ENCODE data around the gene PACSIN2.

PACSIN2 gene

GRCh38 chr22:42855721-42856120, 159.2 kb downstream of the PACSIN2 start:
- DNase-seq: no peak

GRCh38 chr22:42855211-42855610, 159.7 kb downstream of the PACSIN2 start:
- no peak for DNase-seq

GRCh38 chr22:42848941-42849550, 165.9 kb downstream of the PACSIN2 start:
- DNase-seq: no peak

- no peak for DNase-seq
Observed at GRCh38 chr22:42847110-42847509, 167.8 kb downstream of the PACSIN2 start.

DNA sequence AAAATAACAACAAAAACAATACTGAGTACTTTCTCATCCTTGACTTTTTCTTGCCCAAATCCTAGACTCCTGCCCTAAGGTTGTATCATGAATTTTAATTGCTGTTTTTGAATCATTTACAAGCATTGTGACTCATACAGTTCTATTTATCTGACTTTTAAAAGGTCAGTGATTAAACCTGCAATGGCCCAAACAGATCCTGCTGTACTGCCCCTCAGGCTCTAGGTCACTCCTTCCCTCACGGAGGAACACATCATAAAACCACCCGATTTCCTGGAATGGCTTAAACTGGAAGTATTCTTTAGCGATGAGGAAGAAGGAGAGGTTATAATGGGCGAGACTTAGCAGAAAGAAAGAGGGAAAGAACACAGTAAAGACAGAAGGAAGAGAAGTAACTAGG, 170.2 kb downstream of the PACSIN2 start:
- DNase-seq: no peak

DNA sequence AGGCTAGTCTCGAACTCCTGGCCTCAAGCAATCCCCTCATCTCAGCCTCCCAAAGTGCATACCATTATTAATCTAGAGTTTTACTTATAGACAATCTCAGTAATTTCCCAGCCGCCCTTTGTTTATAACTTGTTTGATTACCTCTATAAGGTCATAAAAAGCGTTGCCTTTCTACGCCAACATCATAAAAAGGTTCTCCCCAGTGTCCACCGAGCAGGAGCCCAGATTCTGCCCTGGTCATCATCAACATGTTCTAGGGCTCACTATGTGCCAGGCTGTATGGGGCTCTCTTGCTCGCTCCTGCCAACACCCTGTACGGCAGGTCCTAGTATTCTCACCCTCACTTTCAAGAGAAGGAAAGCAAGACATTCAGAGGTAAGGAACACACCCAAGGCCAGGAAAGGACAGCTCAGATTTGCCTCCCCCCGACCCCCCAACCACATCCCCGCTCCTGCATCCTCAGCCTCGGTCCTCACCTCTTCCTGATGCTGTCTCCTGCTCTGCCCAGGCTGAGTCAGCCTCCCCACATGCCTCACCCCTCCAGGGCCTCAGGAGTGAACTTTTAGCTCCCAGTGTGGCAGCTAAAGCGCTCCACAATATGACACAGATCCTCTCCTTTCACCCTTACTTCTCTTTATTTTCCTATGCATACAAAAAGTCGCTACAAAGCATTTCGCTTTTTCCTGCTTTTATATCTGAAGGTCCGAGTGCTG, 172.1 kb downstream of the PACSIN2 start:
- no peak for DNase-seq

GRCh38 chr22:42841444-42841843, 173.5 kb downstream of the PACSIN2 start:
- DNase-seq: no peak

GRCh38 chr22:42837556-42837955, 177.4 kb downstream of the PACSIN2 start:
- no peak for DNase-seq

DNA sequence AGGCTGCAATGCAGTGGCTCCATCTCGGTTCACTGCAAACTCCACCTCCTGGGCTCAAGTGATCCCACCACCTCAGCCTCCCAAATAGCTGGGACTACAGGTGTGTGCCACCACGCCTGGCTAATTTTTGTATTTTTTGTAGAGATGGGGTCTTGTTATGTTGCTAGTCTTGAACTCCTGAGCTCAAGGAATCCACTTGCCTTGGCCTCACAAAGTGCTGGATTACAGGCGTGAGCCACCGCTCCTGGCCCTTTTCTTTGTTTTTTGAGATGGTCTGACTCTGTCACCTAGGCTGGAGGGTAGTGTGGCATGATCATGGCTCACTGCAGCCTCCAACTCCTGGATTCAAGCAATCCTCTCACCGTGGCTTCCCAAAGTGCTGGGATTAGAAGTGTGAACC, 178.9 kb downstream of the PACSIN2 start:
- no peak for DNase-seq

GRCh38 chr22:42834177-42834949, 180.6 kb downstream of the PACSIN2 start:
- DNase-seq: no peak

DNA sequence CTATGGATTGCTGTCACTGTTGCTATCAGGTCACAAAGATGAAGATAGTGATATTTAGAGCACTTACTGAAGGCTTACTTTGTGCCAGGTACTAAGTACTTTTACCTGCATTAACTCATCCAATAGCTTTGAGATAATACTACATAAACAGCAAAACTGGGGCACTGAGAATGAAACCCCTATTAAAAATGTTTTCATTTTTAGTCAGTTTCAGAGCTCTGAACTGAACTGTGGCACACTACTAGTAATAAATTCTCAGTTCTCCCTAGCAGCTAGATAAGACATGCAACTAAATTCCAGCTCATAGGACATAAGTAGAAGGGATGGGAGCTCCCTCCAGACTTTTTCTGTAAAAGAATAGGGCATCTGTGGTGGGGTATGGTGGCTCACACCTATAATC, 181.8 kb downstream of the PACSIN2 start:
- no peak for DNase-seq

DNA sequence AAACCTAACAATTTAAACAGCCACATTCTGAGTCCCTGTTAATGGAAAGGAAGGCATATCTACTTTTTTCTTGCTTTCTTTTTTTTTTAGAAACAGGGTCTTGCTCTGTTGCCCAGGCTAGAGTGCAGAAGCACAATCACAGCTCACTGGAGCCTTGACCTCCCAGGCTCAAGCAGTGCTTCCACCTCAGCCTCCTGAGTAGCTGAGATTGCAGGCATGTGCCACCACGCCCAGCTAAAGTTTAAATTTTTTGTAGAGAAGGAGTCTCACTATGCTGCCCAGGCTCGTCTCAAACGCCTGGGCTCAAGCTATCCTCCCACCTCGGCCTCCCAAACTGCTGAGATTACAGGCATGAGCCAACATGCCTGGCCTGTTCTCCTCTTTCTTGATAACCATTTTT, 183.2 kb downstream of the PACSIN2 start:
- DNase-seq: no peak

GRCh38 chr22:42830161-42830560, 184.8 kb downstream of the PACSIN2 start:
- no peak for DNase-seq

DNA sequence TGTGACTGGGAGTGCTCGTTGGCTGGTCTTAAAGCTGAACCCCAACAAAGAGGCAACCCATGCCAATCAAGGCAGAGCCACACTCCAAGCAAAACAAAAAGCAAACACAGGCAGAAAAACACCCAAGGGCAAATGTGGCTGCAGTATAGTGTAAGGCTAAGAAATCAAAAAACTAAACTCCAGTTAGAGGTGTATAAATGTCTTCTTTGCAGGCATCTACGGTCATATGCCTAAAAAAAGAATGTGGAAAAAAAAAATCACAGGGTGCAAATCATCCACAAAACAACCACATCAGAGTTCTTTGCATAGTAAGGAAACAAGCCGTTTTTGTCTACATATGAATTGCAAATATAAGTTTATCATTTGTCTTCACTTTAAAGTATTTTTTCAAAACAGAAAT, 185.6 kb downstream of the PACSIN2 start:
- DNase-seq: no peak

GRCh38 chr22:42825796-42826195, 189.2 kb downstream of the PACSIN2 start:
- no peak for DNase-seq

GRCh38 chr22:42821386-42821785, 193.6 kb downstream of the PACSIN2 start:
- DNase-seq: no peak

- no peak for DNase-seq
Observed at GRCh38 chr22:42820045-42820763, 194.7 kb downstream of the PACSIN2 start.
